ENCODE data around the gene TSPAN16.
A peak's percentile ranks its signal among the peaks of the same experiment; 100 is the strongest.
"Not testable (repeated sequence)": the region's sequence is repeated elsewhere in the genome, so short reads cannot be mapped to it uniquely, and the experiment has no call there.

Gene TSPAN16

GRCh38 chr19:11269408-11269807 is 26.6 kb upstream of the TSPAN16 start:
- no peak for DNase-seq

GRCh38 chr19:11273296-11273695 is 22.7 kb upstream of the TSPAN16 start:
- no peak for DNase-seq

GRCh38 chr19:11273989-11274388 is 22.0 kb upstream of the TSPAN16 start:
- DNase-seq = no peak

- DNase-seq = no peak
Observed at GRCh38 chr19:11274533-11275086, 21.4 kb upstream of the TSPAN16 start.

GRCh38 chr19:11278670-11279069 is 17.3 kb upstream of the TSPAN16 start:
- DNase-seq = no peak

GRCh38 chr19:11279505-11280236 is 16.3 kb upstream of the TSPAN16 start:
- no peak for DNase-seq

- DNase-seq = no peak
Observed at GRCh38 chr19:11281356-11282049, 14.5 kb upstream of the TSPAN16 start.

GRCh38 chr19:11284515-11284914 is 11.4 kb upstream of the TSPAN16 start:
- no peak for DNase-seq

- no peak for DNase-seq
Observed at GRCh38 chr19:11286312-11286974, 9.5 kb upstream of the TSPAN16 start.

GRCh38 chr19:11288349-11288748 is 7.6 kb upstream of the TSPAN16 start:
- no peak for DNase-seq

GRCh38 chr19:11290256-11290655 is 5.7 kb upstream of the TSPAN16 start:
- no peak for DNase-seq

GRCh38 chr19:11291415-11291814 is 4.5 kb upstream of the TSPAN16 start:
- no peak for DNase-seq

GRCh38 chr19:11291991-11292390 is 4.0 kb upstream of the TSPAN16 start:
- DNase-seq = no peak

- DNase-seq = peak; percentile 60
Observed at GRCh38 chr19:11293433-11294389, 2.2 kb upstream of the TSPAN16 start.

GRCh38 chr19:11295180-11295579 is 780 bp upstream of the TSPAN16 start:
- DNase-seq = no peak

- DNase-seq = peak; percentile 4
Observed at GRCh38 chr19:11296264-11296663, 304 bp downstream of the TSPAN16 start.

- DNase-seq = no peak
Observed at GRCh38 chr19:11299946-11300810, 4.2 kb downstream of the TSPAN16 start.

GRCh38 chr19:11300811-11301120 is 4.8 kb downstream of the TSPAN16 start:
- no peak for DNase-seq

- DNase-seq = no peak
Observed at GRCh38 chr19:11304936-11305335, 9.0 kb downstream of the TSPAN16 start.

- no peak for DNase-seq
Observed at GRCh38 chr19:11306337-11306736, 10.4 kb downstream of the TSPAN16 start.

GRCh38 chr19:11320278-11320995 is 24.5 kb downstream of the TSPAN16 start:
- not testable (repeated sequence) for DNase-seq

Data from SHP77 treated with DMSO at 0.1 percent for 48 hours (cell line).